Measurements from ENCODE around the gene EID1. TPM values are rescaled to one million over a fixed set of nuclear protein-coding genes. Genes with fewer than 3 reads are reported as not detected.

EID1 gene
- total RNA-seq, 1 donor from 2014 or later: 165 TPM

GRCh38 chr15:48855501-48856440 lies 22.2 kb upstream of the EID1 start:
- Histone ChIP-seq H3K4me1 (ENCODE audit: insufficient read depth, low read length) (peaks cover 17% of the 10 kb centered on the region), H3K79me2 (ENCODE audit: insufficient read depth, low read length) (no peaks in the 10 kb centered on the region), H3K27ac (ENCODE audit: low read depth, low read length) (no peak overlapping the region), H3K4me2 (ENCODE audit: low read length) (peak overlapping the region; percentile 14), H3K36me3 (ENCODE audit: insufficient read depth, low read length) (no peaks in the 10 kb centered on the region), H4K20me1 (ENCODE audit: insufficient read depth, low read length) (no peaks in the 10 kb centered on the region), H2AFZ (ENCODE audit: low read depth, low read length) (peak overlapping the region; percentile 13), H3K9me3 (ENCODE audit: insufficient read depth, low read depth, low read length) (no peaks in the 10 kb centered on the region), H3K27me3 (ENCODE audit: insufficient read depth, low read length) (no peaks in the 10 kb centered on the region), H3K9ac (ENCODE audit: low read length) (no peak overlapping the region), H3K4me3 (ENCODE audit: insufficient read depth, low read depth, low read length) (no peak overlapping the region)
- Mint-ChIP-seq H3K36me3 (ENCODE audit: low read depth, unreplicated experiment) (peaks cover 4% of the 10 kb centered on the region), H3K9me3 (ENCODE audit: unreplicated experiment) (no peaks in the 10 kb centered on the region), H3K27ac (ENCODE audit: unreplicated experiment) (no peak overlapping the region), H3K27me3 (ENCODE audit: low read depth, unreplicated experiment) (no peaks in the 10 kb centered on the region), H3K4me3 (ENCODE audit: unreplicated experiment) (no peak overlapping the region), H3K4me1 (ENCODE audit: low read depth, unreplicated experiment) (peaks cover 29% of the 10 kb centered on the region)
- DNase-seq (ENCODE audit: low read depth): peak; percentile 80
- FAIRE-seq: peak; percentile 93
- peak; percentile 54 for TF ChIP-seq CTCF (IDR thresholded peaks at IDR 0.05; ENCODE audit: insufficient read depth, low read depth, low read length)
- TF ChIP-seq EZH2 (IDR thresholded peaks at IDR 0.05; ENCODE audit: insufficient read depth, low read length): no peak

GRCh38 chr15:48856942-48857341 lies 21.0 kb upstream of the EID1 start:
- Histone ChIP-seq H3K4me3 (ENCODE audit: insufficient read depth, low read depth, low read length) (no peak overlapping the region), H3K36me3 (ENCODE audit: insufficient read depth, low read length) (no peaks in the 10 kb centered on the region), H3K27me3 (ENCODE audit: insufficient read depth, low read length) (no peaks in the 10 kb centered on the region), H3K4me1 (ENCODE audit: insufficient read depth, low read length) (peaks cover 17% of the 10 kb centered on the region), H3K27ac (ENCODE audit: low read depth, low read length) (no peak overlapping the region), H2AFZ (ENCODE audit: low read depth, low read length) (no peak overlapping the region), H3K4me2 (ENCODE audit: low read length) (no peak overlapping the region), H3K9me3 (ENCODE audit: insufficient read depth, low read depth, low read length) (no peaks in the 10 kb centered on the region), H3K79me2 (ENCODE audit: insufficient read depth, low read length) (no peaks in the 10 kb centered on the region), H3K9ac (ENCODE audit: low read length) (no peak overlapping the region), H4K20me1 (ENCODE audit: insufficient read depth, low read length) (no peaks in the 10 kb centered on the region)
- H3K9me3 Mint-ChIP-seq (ENCODE audit: unreplicated experiment): no peaks in the 10 kb centered on the region
- H3K27me3 Mint-ChIP-seq (ENCODE audit: low read depth, unreplicated experiment): no peaks in the 10 kb centered on the region
- peak overlapping the region; percentile 3 for H3K4me3 Mint-ChIP-seq (ENCODE audit: unreplicated experiment)
- peak; percentile 36 for DNase-seq (ENCODE audit: low read depth)
- peak overlapping the region; percentile 73 for H3K27ac Mint-ChIP-seq (ENCODE audit: unreplicated experiment)
- TF ChIP-seq EZH2 (IDR thresholded peaks at IDR 0.05; ENCODE audit: insufficient read depth, low read length) (no peak), CTCF (IDR thresholded peaks at IDR 0.05; ENCODE audit: insufficient read depth, low read depth, low read length) (no peak)
- peaks cover 29% of the 10 kb centered on the region for H3K4me1 Mint-ChIP-seq (ENCODE audit: low read depth, unreplicated experiment)
- no peak for FAIRE-seq
- H3K36me3 Mint-ChIP-seq (ENCODE audit: low read depth, unreplicated experiment): peaks cover 4% of the 10 kb centered on the region

- Histone ChIP-seq H3K9ac (ENCODE audit: low read length) (no peak overlapping the region), H3K27ac (ENCODE audit: low read depth, low read length) (no peak overlapping the region), H3K79me2 (ENCODE audit: insufficient read depth, low read length) (no peaks in the 10 kb centered on the region), H3K4me3 (ENCODE audit: insufficient read depth, low read depth, low read length) (no peak overlapping the region), H3K27me3 (ENCODE audit: insufficient read depth, low read length) (no peaks in the 10 kb centered on the region), H3K4me2 (ENCODE audit: low read length) (no peak overlapping the region), H4K20me1 (ENCODE audit: insufficient read depth, low read length) (no peaks in the 10 kb centered on the region), H2AFZ (ENCODE audit: low read depth, low read length) (no peak overlapping the region), H3K4me1 (ENCODE audit: insufficient read depth, low read length) (peaks cover 17% of the 10 kb centered on the region), H3K36me3 (ENCODE audit: insufficient read depth, low read length) (no peaks in the 10 kb centered on the region), H3K9me3 (ENCODE audit: insufficient read depth, low read depth, low read length) (no peaks in the 10 kb centered on the region)
- no peak for FAIRE-seq
- Mint-ChIP-seq H3K36me3 (ENCODE audit: low read depth, unreplicated experiment) (peaks cover 4% of the 10 kb centered on the region), H3K4me1 (ENCODE audit: low read depth, unreplicated experiment) (peaks cover 36% of the 10 kb centered on the region), H3K27me3 (ENCODE audit: low read depth, unreplicated experiment) (no peaks in the 10 kb centered on the region), H3K27ac (ENCODE audit: unreplicated experiment) (no peak overlapping the region), H3K9me3 (ENCODE audit: unreplicated experiment) (no peaks in the 10 kb centered on the region), H3K4me3 (ENCODE audit: unreplicated experiment) (no peak overlapping the region)
- peak; percentile 65 for DNase-seq (ENCODE audit: low read depth)
- TF ChIP-seq EZH2 (IDR thresholded peaks at IDR 0.05; ENCODE audit: insufficient read depth, low read length): no peak
- TF ChIP-seq CTCF (IDR thresholded peaks at IDR 0.05; ENCODE audit: insufficient read depth, low read depth, low read length): no peak
Observed at GRCh38 chr15:48858401-48858800, 19.5 kb upstream of the EID1 start.
